ENCODE results near the gene NPHS1.

GRCh38 chr19:35791814-35792279 is 60.5 kb downstream of the NPHS1 start:
- TF ChIP-seq, protein P1, sequence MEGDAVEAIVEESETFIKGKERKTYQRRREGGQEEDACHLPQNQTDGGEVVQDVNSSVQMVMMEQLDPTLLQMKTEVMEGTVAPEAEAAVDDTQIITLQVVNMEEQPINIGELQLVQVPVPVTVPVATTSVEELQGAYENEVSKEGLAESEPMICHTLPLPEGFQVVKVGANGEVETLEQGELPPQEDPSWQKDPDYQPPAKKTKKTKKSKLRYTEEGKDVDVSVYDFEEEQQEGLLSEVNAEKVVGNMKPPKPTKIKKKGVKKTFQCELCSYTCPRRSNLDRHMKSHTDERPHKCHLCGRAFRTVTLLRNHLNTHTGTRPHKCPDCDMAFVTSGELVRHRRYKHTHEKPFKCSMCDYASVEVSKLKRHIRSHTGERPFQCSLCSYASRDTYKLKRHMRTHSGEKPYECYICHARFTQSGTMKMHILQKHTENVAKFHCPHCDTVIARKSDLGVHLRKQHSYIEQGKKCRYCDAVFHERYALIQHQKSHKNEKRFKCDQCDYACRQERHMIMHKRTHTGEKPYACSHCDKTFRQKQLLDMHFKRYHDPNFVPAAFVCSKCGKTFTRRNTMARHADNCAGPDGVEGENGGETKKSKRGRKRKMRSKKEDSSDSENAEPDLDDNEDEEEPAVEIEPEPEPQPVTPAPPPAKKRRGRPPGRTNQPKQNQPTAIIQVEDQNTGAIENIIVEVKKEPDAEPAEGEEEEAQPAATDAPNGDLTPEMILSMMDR (IDR thresholded peaks at IDR 0.05) = no peak
- no peak for TF ChIP-seq POLR2AphosphoS5 (IDR thresholded peaks at IDR 0.05)
- TF ChIP-seq POLR2A (IDR thresholded peaks at IDR 0.05) = no peak
- TF ChIP-seq EP300 (IDR thresholded peaks at IDR 0.05; ENCODE audit: low read depth) = no peak
